ENCODE data around the gene SLC24A4.

GRCh38 chr14:92453691-92454090, 130.7 kb downstream of the SLC24A4 start:
- TF ChIP-seq EZH2 (IDR thresholded peaks at IDR 0.05; ENCODE audit: low read length) (no peak), CTCF (optimal IDR thresholded peaks at IDR 0.05 in 1 of 3, IDR thresholded peaks at IDR 0.05 in 1 of 3, conservative IDR thresholded peaks at IDR 0.05 in 1 of 3; ENCODE audit: extremely low read depth in 1 of 3, insufficient read depth in 2 of 3, low read length in 3 of 3) (no peak)
